ENCODE data around the gene HS3ST5.

The HS3ST5 gene

GRCh38 chr6:114075777-114076176, 267.0 kb downstream of the HS3ST5 start:
- H3K4me3 ChIP-seq (ENCODE audit: low read depth, low read length): no peak overlapping the region
- POLR2A ChIA-PET: no interaction called here
- no peak for DNase-seq (ENCODE audit: low read depth, low spot score)
- no peak for TF ChIP-seq CTCF (IDR thresholded peaks at IDR 0.05; ENCODE audit: insufficient read depth, low read length, missing control alignments)
- CTCF ChIA-PET: interaction anchor here (1.1 to 2.1 kb wide), 2 partner anchors 21 to 33 kb away, joined by 5 to 10 read pairs; no protein-coding TSS in a partner anchor

- H3K4me3 ChIP-seq (ENCODE audit: low read depth, low read length): no peak overlapping the region
- ChIA-PET CTCF (no interaction called here), POLR2A (no interaction called here)
- TF ChIP-seq CTCF (IDR thresholded peaks at IDR 0.05; ENCODE audit: insufficient read depth, low read length, missing control alignments): no peak
- DNase-seq (ENCODE audit: low read depth, low spot score): no peak
Measured at GRCh38 chr6:114075300-114075699, 267.5 kb downstream of the HS3ST5 start.

GRCh38 chr6:114068771-114069170, 274.1 kb downstream of the HS3ST5 start:
- DNase-seq (ENCODE audit: low read depth, low spot score): no peak
- ChIA-PET POLR2A (no interaction called here), CTCF (interaction anchor here (1.4 to 1.5 kb wide), 2 partner anchors 8 to 73 kb away, joined by 3 to 5 read pairs; no protein-coding TSS in a partner anchor)
- no peak for TF ChIP-seq CTCF (IDR thresholded peaks at IDR 0.05; ENCODE audit: insufficient read depth, low read length, missing control alignments)
- no peak overlapping the region for H3K4me3 ChIP-seq (ENCODE audit: low read depth, low read length)

- DNase-seq (ENCODE audit: low read depth, low spot score): no peak
- no peak overlapping the region for H3K4me3 ChIP-seq (ENCODE audit: low read depth, low read length)
- no peak for TF ChIP-seq CTCF (IDR thresholded peaks at IDR 0.05; ENCODE audit: insufficient read depth, low read length, missing control alignments)
- CTCF ChIA-PET: interaction anchor here (1.2 to 1.5 kb wide), 3 partner anchors 9 to 73 kb away, joined by 3 to 5 read pairs (median 5); no protein-coding TSS in a partner anchor
- POLR2A ChIA-PET: no interaction called here
Measured at GRCh38 chr6:114068116-114068515, 274.7 kb downstream of the HS3ST5 start.

- ChIA-PET CTCF (no interaction called here), POLR2A (no interaction called here)
- no peak for DNase-seq (ENCODE audit: low read depth, low spot score)
- TF ChIP-seq CTCF (IDR thresholded peaks at IDR 0.05; ENCODE audit: insufficient read depth, low read length, missing control alignments): no peak
- no peak overlapping the region for H3K4me3 ChIP-seq (ENCODE audit: low read depth, low read length)
Measured at GRCh38 chr6:114064862-114065261, 278.0 kb downstream of the HS3ST5 start.

- no peak for TF ChIP-seq CTCF (IDR thresholded peaks at IDR 0.05; ENCODE audit: insufficient read depth, low read length, missing control alignments)
- CTCF ChIA-PET: no interaction called here
- no peak overlapping the region for H3K4me3 ChIP-seq (ENCODE audit: low read depth, low read length)
- POLR2A ChIA-PET: no interaction called here
- no peak for DNase-seq (ENCODE audit: low read depth, low spot score)
Measured at GRCh38 chr6:114063956-114064355, 278.9 kb downstream of the HS3ST5 start.

Data from AG04449 (cell line).